Germinal center (tissue), 1 donor: Measurements from ENCODE around the gene MT2A.

Experiments
- DNase-seq: peaks from one replicate; pipeline ENCODE4 v3.0.0; 2012; ENCODE audit warnings: mixed read lengths, low spot score

Gene MT2A

DNA sequence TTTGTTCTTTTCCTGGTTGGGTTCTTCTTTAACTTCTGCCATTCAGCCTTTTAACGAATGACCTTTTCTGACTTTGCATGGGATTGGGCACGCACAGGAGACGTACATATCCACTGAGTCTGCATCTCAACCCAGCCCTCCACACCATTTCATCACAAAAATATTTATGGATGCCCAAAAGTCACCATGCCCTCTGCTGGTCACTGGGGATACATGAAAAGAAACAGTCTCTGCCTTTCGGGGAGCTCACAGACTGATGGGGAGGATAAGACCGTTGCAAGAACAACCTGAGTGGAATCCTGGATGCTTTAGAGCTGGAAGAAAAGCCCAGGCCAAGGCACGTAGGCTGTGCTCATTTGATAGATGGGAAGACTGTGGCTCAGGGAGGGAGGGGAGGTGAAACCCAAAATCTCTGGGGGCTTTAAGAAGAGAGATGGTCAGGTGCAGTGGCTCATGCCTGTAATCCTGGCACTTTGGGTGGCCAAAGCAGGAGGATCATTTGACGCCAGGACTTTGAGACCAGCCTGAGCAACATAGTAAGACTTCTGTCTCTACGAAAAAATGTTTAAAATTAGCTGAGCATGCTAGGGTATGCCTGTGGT, 7.9 kb upstream of the MT2A start:
- peak; percentile 46 for DNase-seq

DNA sequence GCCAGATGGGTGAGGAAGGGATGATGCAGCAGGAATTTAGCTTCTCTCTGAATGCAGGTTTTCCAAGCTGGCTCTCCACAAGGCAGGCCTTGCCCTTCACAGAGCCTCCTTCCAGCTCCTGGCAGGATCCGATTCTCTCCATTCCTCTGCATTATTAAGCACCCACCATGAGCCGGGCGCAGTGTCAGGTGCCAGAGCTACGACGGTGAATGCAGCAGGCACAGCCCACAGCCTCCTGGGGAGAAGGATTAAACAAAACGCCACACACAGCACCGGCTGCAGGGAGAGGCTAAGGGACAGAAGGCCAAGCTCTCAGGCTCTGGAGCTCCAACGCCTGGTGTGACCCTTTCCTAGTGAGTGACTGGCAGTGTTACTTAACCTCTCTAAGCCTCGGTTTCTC, 7.1 kb upstream of the MT2A start:
- DNase-seq = no peak

DNA sequence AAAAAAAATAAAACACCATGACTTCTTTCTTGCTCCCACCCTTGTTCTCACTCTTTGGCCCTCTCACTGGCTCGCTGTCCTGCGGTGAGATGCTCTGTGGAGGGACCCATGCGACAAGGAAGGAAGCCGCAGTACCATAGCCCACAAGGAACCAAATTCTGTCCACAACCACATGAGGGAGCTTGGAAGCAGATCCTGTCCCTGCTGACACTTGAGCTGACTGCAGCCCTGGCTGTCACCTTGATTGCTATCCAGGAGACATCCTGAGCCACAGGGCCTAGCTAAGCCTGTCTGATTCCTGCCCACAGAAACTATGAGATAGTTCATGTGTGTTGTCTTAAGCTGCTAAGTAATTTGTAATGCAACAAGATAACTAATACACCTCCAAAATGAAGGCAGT, 4.8 kb upstream of the MT2A start:
- no peak for DNase-seq

DNA sequence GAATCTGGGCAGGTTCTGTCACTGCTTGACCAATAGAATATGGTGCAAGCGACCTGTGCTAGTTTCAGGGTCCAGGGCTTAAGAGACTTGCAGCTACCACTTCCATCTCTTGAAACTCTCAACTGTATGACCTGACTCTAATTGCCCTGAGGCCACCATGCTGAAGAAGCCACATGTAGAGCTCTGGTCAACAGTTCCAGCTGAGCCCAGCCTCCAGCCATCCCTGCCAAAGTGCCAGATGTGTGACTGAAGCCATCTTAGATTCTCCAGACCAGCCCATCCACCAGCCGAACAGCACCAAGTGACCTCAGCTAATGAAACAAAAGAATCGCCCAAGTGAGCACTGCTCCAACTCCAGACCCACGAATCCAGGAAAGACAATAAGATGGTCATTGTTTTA, 3.4 kb upstream of the MT2A start:
- no peak for DNase-seq

DNA sequence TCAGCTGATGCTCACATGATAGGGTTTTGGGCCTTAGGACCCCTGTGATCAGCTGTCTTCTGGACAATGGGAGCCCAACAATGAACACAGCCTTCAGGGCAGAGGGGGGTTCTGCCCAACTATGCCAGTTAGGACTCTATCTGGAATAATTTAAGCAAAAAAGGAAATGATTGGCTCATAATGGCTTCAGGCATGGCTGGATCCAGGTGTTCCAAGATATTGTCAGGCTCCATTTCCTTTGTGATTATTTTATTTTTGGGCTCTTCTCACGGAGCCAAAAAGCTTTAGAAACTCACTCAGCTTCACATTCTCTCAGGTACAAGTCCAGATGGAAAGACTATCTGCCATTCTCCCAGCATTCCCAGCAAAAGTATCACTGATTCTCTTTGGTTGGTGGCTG, 2.9 kb upstream of the MT2A start:
- no peak for DNase-seq

DNA sequence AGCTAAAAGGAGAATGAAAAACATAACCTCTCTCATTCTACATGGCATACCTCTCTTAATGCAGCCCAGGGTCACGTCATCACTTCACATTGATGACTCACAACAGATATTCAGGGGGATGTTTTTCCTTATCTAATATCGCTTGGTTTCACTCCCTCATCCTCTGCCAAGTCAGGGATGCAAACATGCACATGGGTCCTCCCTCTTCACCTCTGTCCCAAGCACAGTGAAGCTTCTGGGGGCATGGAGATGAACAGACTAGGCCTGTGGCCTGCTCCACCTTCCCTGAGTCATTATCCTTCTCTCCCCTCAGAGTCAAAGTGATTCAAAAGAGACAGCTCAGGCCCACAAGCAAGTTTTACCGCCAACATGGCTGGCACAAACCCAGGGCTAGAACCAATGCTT, 2.3 kb upstream of the MT2A start:
- DNase-seq = no peak

DNA sequence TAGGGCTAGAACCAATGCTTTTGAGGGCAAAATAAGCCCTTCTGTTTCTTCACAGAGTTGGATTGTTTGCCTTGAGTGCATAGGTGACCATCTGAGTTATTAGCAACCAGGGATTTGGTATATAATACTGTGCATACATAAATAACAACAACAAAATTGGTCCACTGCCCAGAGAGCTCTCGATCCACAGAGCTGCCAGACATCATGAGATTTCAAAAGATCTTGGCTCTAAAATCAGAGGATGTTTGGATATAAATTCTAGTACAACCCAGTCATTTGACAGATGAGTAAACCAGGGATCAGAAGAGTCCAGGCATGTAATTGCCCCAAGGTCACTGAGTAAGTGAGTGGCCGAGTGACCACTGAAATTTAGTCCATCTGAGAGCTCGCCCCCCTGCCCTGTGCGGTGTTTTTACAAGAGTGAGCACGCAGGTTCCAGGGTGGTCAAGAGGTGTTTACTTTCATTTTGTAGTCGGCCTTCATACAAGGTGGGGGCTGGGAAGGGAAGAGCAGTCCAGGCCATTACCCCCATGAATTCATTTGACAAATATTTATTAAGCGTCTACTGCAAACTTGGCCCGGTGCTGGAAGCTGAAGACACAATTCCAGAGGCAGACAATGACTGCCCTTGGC, 1.8 kb upstream of the MT2A start:
- no peak for DNase-seq

DNA sequence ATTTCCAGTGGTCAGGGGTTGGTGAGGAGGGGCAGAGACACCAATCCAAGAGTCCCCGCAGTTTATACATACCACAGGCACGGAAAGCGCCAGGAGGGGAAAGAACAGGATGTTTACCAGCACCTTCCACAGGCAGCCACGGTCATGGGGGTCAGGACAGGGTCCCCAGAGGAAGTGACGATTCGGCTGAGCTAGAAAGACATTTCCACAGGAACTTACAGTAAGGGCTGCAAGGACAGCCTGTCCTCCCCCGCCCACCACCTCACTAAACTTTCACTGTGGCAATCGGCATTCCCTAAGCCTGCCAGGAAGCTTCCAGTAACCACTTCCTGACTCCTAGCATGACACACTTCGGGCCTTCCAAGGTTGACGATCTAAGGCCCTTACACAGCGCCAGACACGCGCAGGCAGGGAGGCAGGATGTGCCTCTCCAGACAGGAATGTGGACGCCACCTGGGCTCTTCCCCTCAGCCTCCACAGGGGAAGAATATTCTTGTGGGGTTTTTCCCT, 1.2 kb upstream of the MT2A start:
- no peak for DNase-seq

DNA sequence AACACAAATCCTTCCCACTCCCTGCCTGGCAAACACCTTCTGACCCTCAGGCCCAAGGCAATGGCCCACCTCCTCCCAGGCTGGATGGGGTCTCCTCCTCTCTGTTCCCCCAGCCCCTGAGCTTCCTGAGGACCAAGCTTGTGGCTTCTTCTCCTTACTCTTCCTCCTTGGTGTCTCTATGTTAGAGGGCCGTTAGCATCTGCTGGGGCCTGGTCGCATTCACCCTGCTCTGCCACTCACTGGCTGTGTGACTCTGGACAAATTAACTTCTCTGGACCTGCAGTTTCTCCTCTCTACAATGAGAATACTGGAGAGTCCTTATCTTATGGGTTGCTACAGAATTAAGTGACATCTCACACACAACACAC, 725 bp upstream of the MT2A start:
- DNase-seq = no peak

DNA sequence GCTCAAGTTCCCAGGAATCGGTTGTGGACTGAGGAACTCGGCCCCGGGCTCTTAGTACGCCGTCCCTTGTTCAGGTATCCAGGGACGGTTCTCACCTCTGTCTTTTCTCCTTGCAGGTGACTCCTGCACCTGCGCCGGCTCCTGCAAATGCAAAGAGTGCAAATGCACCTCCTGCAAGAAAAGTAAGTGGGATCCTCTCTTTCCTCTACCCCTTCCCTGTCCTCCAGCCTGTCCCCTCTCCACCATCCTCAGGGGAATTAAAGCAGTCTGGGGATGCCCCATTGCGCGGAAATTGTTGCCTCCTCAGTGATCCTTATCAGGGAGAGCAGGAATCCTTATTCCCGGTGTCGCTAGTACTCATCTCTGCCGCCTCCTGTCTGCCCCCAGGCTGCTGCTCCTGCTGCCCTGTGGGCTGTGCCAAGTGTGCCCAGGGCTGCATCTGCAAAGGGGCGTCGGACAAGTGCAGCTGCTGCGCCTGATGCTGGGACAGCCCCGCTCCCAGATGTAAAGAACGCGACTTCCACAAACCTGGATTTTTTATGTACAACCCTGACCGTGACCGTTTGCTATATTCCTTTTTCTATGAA, 585 bp downstream of the MT2A start:
- DNase-seq = no peak

DNA sequence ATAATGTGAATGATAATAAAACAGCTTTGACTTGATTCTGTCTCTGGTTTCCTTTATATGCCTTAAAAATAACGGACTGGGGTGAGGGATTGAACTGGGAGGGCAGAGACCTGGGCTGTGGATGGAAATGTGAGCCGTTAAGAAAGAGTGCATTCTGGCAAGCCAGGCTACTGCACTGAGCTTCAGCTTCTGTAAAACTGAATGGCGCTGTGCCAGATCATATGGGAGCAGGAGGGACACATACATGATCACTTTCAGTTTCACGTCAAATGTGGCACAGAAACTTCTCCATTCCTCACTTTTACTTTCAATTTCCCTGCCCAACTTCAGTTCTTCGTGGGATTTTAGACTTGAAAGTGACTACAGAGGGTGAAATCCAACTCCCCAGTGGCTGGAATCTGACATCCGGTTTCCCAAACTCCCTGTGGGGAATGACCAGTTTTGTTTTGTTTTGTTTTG, 1.1 kb downstream of the MT2A start:
- peak; percentile 86 for DNase-seq

DNA sequence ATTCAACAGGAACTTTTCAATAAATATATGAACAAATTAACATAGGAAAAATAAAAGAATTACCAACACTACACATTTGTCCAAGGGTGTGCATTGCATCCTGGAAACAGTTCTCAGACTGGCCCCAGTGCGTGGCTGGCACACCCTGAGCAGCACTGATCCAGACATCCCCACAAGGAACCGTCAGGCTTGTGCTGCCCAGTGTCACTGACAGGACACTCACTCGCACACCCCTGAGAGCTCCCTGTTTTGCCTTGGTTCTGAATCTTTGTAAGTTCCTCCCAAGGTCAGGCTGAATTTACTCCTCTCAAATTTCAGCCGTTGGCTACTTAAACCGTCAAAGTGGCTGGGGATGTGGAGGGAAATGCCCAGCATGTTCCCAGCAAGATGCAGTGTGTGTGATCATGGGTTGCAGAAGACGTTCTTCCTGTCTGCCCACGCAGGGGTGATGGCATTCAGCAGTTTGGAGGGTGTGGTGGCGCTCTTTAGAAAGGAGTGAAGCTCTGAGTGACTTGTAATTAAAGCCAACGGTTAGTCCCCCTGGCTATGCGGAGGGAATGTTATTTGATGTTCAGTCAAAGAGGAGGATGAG, 1.7 kb downstream of the MT2A start:
- DNase-seq = peak; percentile 41

DNA sequence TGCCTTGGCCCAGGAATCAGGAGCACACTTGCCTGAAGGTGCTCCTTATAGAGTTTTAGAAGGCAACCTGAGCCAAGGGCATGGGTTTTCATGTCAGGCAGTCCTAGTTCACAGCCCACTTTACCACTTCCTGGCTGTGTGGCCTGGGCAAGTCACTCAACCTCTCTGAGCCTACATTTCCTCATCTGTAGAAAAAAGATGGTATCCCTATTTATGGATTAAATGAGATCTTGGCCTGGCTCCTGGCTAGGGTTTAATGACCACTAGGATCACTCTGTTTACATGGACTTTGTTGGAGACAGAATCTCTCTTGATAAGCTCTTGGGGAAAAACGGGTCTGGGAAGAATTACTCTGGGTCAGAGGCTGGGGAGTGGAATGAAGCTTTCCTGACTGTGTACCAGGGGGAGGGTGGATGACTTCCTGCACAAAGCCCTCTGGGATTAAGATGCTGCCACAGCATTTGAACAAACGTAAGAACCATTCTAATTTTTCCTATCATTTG, 2.3 kb downstream of the MT2A start:
- DNase-seq = no peak

DNA sequence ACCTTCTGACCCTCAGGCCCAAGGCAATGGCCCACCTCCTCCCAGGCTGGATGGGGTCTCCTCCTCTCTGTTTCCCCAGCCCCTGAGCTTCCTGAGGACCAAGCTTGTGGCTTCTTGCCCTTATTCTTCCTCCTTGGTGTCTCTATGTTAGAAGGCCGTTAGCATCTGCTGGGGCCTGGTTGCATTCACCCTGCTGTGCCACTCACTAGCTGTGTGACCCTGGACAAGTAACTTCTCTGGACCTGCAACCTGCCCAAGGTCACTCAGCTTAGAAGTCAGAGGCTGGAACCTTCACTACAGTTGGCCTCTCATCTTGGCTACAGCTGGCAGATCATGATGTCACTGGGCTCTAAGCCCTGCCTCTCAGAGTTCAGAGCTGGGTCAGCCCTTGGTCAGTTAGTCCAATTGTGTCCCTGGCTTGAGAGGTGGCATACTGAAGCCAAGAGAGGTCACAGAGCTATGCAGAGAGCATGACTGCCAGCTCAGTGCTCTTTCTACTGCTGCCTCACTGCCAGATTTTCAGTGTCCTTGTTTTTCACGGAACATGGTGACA, 3.0 kb downstream of the MT2A start:
- no peak for DNase-seq

DNA sequence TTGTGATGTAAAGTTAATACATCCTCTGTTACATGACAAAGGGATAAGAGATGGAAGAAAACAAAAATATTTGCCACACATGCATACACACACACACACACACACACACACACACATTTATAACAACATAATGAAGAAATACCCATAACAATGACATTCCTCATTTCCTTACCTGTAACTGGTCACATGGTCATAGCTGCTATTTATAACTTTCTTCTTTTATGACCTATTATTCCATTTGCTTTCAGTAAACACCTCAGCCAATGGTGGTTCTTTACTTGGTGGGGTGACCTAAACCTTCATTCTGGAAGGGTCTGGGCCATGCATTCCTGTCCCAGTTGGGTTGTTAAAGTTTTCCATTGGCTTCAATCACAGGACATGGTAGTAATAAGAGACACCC, 5.3 kb downstream of the MT2A start:
- no peak for DNase-seq

DNA sequence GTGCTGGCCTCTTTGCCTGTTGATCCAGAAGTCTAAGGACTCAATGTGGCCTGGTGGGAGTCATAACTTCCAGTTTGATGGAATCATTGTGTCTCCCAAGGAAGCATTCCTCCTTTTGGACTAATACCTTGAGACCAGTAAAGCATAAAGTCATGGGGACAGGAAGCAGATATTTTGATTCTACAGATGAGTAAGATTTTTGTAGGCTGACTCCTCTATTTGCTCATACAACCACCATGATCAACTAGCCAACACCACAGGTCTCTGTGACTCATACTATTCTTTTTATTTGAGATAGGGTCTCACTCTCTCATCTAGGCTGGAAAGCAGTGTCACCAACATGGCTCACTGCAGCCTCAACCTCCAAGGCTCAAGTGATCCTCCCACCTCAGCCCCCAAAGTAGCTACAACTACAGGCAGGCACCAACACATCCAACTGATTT, 6.2 kb downstream of the MT2A start:
- no peak for DNase-seq

DNA sequence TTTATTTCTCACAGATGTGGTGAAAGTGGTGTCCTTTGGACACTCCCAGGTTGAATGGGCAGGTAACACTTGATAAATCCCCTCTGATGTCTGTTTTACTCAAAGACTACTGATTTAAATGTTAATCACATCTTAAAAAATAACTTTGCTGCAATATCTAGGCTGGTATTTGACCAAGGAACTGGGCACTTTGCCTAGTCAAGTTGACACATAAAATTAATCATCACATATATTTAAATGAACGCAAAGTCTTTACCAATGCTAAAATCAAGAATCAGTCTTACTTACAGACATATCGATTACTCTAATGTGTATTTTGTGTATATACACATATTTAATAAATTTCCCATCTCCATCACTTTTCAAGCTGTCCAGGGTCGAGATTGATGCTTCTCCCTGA, 7.0 kb downstream of the MT2A start:
- no peak for DNase-seq

DNA sequence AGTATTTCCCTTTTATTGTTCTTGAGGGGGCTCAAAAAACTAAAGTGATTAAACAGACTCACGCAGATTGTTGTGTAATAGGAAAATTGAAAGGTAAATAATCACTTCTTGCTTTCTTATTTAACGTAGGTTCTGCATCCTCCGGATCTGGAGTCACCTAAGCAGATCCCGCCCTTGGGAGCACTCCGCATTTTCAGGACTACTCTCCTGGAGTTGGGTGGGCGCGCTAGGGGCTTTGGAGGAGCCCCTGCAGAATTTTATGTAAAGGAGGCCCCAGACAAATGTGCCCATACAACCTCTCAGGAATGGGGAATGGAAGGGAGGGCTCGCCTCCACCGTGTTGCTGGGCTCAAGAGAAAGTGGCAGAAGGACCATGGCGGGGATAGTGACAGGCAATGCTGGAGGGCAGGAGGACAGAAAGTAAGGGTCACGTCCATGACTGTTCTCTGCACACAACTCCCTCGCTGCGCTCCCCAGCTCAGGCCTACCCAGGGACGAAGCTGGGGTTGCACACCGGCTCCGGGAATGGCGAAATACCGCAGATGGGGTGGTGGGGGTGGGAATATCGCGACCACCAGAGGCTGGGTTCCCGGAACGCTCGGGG, 8.3 kb downstream of the MT2A start:
- no peak for DNase-seq

DNA sequence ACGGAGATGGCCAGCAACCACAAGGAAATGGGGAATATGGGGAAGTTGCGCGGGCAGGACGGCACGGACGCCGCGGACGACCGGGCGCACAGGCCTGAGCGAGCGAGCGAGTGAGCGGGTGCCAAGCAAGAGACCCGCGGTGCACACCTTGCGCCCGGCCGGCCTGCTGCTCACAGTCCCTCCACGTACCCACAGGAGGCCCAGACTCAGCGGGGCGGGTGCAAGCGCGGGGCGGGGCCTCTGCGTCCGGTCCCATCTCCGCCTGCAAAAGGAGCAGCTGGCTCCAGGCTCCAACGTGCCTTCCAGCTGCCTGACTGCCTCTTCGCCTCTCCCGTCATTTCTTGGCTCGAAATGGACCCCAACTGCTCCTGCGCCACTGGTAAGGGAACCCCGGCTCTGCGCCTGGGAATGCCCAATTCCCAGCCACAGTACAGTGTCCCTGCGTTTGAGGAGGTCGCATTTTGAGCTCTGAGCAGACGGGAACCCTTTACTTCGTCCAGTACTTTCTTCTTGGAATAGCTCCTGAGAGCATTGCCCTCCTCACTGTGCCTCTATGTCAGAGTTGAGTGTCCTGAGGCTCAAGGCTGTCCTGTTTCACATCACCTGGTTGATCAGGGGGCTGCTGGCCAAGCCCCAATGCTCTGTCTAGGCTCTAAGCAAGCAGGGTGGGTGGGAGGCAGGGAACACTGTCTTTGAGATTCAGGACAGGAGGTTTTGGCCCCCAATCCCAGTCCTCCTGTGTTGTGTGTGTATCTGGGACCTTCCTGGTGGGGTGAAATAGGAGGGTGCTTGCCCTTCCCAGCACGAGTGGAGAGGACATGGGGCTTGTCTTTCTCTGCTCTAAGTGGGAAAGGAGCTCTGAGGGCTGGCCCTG, 9.1 kb downstream of the MT2A start:
- DNase-seq = no peak

DNA sequence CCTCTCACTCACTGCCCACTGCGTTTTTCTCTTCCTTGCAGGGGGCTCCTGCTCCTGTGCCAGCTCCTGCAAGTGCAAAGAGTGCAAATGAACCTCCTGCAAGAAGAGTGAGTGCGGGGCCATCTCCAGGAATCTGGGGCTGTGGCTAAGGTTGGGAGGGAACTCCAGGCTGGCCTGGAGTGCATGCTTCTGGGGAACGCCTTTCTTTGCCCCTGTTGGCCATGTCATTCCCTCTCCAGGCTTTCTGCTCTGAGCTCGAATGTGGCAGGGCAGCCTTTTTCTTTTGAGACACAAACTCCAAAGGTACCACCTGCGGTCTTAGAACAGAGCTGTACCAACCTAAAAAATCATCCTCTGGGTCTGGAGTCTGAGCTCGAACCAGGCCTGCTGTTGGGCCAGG, 9.8 kb downstream of the MT2A start:
- no peak for DNase-seq

DNA sequence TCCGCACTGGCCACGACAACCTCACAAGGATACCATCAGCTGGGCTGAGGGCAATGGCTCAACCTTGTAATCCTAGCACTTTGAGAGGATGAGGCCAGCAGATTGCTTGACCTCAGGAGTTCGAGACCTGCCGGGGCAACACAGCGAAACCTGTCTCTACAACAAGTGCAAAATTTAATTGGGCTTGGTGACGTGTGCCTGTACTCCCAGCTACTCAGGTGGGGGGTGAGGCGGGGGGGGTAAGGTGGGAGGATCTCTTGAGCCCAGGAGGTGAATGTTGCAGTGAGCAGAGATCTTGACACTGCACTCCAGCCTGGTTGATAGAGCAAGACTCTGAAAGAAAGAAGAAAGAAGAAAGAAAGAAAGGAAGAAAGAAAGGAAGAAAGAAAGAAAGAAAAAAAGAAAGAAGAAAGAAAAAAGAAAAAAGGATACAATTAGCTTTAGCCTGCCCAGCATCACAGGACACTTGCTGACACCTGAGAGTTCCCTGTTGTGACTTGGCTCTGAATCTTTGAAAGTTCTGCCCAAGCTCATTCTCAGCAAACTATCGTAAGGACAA, 12.0 kb downstream of the MT2A start:
- DNase-seq = no peak
